ENCODE results near the gene BRME1. TPM values are rescaled to one million over a fixed set of nuclear protein-coding genes. Genes with fewer than 3 reads are reported as not detected.
"Not testable (repeated sequence)": the region's sequence is repeated elsewhere in the genome, so short reads cannot be mapped to it uniquely, and the experiment has no call there.

The BRME1 gene
- total RNA-seq, 2 experiments from 2014 or later: 6.9 to 7.3 TPM

DNA sequence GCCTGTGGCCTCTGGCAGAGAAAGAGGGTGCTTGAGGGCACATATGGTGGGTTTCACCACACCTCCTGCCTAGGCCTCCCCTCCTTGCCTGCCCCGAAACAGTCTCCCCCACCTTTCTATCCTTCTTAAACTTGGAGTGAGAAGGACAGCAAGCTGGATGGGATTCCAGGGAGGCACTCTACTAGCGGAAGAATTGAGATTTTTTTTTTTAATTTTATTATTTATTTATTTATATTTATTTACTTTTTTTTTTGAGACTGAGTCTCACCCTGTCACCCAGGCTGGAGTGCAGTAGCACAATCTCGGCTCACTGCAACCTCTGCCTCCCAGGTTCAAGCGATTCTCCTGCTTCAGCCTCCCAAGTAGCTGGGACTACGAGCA is 54.2 kb downstream of the BRME1 start:
- not testable (repeated sequence) for H3K9me3 Mint-ChIP-seq, H3K27me3 Mint-ChIP-seq, H3K36me3 Mint-ChIP-seq, DNase-seq, H3K4me3 Mint-ChIP-seq
- Mint-ChIP-seq H3K4me1 (peaks cover 12% of the 10 kb centered on the region), H3K27ac (peak overlapping the region; percentile 54)

- no peaks in the 10 kb centered on the region for H3K27me3 Mint-ChIP-seq
- peak; percentile 61 for DNase-seq
- peaks cover 18% of the 10 kb centered on the region for H3K4me1 Mint-ChIP-seq
- no peaks in the 10 kb centered on the region for H3K36me3 Mint-ChIP-seq
- peak overlapping the region; percentile 53 for H3K4me3 Mint-ChIP-seq
- peak overlapping the region; percentile 76 for H3K27ac Mint-ChIP-seq
- no peaks in the 10 kb centered on the region for H3K9me3 Mint-ChIP-seq
Observed at GRCh38 chr19:13850910-13851733, 54.8 kb downstream of the BRME1 start.

DNA sequence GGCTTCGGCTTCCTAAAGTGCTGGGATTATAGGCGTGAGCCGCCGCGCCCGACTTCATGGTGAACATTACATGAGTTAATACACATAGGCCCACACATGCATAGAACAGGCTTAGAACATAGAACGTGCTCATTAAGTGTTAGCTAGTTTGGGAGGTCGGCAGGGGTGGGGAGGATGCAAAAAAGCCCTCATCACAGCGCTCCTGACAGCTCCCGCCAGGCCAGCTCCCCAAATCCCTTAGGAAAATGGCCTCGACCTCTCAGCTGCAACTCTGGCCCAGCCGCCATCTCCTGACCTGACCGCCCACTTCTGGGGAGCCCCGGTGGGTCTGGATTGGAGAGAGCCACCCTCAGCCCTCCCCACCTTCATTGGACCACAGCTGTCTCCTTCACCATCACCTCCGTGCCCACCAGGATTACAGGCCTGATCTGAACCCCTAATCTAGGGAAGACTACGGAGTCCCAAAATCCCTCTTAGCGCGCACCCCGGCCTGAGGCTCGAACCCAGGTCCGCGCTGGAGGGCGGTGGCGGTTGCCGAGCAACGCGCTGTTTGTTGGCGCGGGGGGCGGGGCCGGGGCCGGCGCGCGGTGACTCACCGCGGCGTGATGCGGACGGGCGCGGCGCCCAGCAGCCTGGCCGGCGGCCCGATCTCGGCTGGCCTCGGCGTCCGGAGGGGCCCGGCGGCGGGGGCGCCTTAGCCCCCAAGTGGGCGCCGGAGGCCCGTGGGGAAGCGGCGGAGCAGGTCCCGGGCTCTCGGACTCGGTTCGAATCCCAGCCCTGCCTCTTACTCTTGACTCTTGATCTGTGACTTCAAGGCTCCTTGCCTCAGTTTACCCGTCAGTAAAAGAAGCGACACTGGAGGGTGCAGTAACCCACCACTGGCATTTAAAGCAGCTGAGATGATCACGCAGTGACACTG is 55.7 kb downstream of the BRME1 start:
- peak; percentile 83 for DNase-seq
- Mint-ChIP-seq H3K9me3 (no peaks in the 10 kb centered on the region), H3K27me3 (no peaks in the 10 kb centered on the region), H3K4me3 (peak overlapping the region; percentile 53), H3K36me3 (no peaks in the 10 kb centered on the region), H3K27ac (peak overlapping the region; percentile 76), H3K4me1 (peaks cover 22% of the 10 kb centered on the region)

DNA sequence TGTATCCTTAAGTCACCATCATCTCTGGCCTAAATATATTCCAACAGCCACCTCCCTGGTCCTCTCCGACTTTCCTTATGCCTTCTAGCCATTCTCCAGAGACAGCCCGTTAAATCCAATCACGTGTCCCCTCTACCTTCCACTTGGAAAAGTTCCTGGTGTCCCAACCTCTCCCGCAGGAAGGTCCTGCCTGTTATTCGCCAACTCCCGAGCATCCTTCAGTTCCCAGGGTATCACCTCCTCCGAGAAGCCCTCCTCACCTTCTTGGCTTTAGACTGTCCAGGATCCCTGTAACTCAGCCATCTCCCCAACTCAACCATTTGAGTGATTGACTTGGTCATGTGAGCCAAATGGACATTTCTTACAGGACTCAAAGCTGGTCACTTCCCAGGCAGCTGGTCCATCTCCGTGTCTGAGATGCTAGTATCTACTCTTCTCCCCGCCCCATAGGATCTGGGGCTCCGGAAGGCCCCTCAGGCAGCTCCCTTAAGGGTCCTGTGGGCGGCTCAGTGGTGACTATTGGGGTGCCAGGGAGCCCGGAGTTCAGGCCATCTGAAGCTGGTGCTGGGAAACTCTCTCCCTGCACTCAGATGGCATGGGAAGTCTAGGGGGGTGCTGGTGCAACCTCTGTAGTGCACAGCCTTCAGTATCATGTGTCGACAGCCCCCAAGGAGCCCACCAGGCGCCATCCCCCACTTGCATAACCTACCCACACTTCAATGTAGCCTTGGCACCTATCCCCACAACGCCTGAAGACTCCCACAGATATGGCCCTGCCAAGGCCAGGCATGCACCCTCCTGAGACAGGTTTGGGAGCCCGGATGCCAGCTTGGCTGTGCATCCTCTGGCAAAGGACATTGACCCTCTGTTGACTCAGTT is 56.9 kb downstream of the BRME1 start:
- Mint-ChIP-seq H3K9me3 (no peaks in the 10 kb centered on the region), H3K4me3 (no peak overlapping the region), H3K36me3 (no peaks in the 10 kb centered on the region), H3K27ac (peak overlapping the region; percentile 31), H3K27me3 (no peaks in the 10 kb centered on the region), H3K4me1 (peaks cover 32% of the 10 kb centered on the region)
- no peak for DNase-seq

DNA sequence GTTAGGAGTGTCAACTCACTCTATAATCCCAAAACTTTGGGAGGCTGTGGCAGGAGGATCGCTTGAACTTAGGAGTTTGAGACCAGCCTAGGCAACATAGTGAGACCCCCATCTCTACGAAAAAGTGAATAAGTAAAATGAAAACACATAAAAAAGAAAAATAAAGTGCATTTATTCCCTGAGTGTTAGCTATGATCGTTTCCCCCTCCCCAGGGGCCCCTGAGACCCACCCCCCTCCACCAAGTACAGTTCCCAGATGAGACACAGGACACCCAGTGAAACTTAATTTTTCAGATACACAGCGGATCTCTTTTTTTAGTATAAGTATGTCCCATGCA is 57.6 kb downstream of the BRME1 start:
- H3K36me3 Mint-ChIP-seq: no peaks in the 10 kb centered on the region
- H3K27me3 Mint-ChIP-seq: no peaks in the 10 kb centered on the region
- no peak for DNase-seq
- no peak overlapping the region for H3K4me3 Mint-ChIP-seq
- H3K9me3 Mint-ChIP-seq: no peaks in the 10 kb centered on the region
- H3K4me1 Mint-ChIP-seq: peaks cover 35% of the 10 kb centered on the region
- H3K27ac Mint-ChIP-seq: no peak overlapping the region

GRCh38 chr19:13847407-13848339 is 58.2 kb downstream of the BRME1 start:
- H3K4me3 Mint-ChIP-seq: peak overlapping the region; percentile 75
- no peaks in the 10 kb centered on the region for H3K36me3 Mint-ChIP-seq
- no peaks in the 10 kb centered on the region for H3K27me3 Mint-ChIP-seq
- H3K9me3 Mint-ChIP-seq: no peaks in the 10 kb centered on the region
- peak overlapping the region; percentile 98 for H3K27ac Mint-ChIP-seq
- peak; percentile 87 for DNase-seq
- peaks cover 37% of the 10 kb centered on the region for H3K4me1 Mint-ChIP-seq

- peaks cover 3% of the 10 kb centered on the region for H3K36me3 Mint-ChIP-seq
- peak overlapping the region; percentile 75 for H3K4me3 Mint-ChIP-seq
- H3K9me3 Mint-ChIP-seq: no peaks in the 10 kb centered on the region
- no peaks in the 10 kb centered on the region for H3K27me3 Mint-ChIP-seq
- H3K27ac Mint-ChIP-seq: peak overlapping the region; percentile 98
- DNase-seq: peak; percentile 99
- H3K4me1 Mint-ChIP-seq: peaks cover 37% of the 10 kb centered on the region
Observed at GRCh38 chr19:13846557-13847406, 59.1 kb downstream of the BRME1 start.

- peak overlapping the region; percentile 74 for H3K4me3 Mint-ChIP-seq
- H3K36me3 Mint-ChIP-seq: peaks cover 24% of the 10 kb centered on the region
- no peaks in the 10 kb centered on the region for H3K27me3 Mint-ChIP-seq
- no peak for DNase-seq
- peak overlapping the region; percentile 82 for H3K27ac Mint-ChIP-seq
- H3K9me3 Mint-ChIP-seq: no peaks in the 10 kb centered on the region
- H3K4me1 Mint-ChIP-seq: peaks cover 39% of the 10 kb centered on the region
Observed at GRCh38 chr19:13844130-13844631, 61.7 kb downstream of the BRME1 start.

DNA sequence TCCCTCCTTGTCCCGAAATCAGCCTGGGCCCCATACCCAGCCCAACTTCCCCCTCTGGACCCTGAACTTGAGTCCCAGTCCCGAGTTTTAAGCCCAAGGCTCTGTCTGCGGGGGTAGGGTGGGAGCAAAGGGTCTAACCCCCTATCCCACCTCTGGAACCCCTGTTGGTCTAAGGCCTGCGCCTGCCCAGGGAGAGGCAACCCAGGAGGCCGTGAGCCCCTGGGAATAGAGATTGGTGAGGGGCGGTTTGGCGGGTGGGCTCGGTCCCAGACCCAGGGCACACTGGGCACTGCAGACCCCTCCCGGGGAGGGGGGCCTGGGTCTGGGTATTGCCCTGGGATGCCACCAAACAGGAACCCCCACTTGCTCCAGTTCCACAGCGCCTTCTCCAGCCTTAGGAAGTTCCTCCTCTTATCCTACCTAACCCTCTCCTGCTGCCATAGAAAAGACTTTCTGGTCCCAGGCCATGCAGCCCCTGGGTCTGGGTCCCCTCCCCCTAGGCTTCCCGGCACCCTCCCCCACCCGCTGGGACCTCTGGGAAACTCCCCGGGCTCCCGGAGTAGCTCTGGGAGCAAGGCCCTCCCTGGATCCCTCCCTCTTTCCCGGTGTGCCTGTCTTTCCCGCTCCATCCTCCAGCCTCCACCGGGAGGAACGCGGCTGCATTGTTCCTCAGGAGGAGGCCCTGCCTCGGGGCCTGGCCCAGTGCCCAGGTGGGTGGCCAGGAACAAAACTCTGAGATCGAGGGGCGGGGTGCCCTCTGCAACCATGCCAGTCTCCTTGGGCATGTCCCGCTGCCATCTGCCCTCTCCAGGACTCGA is 62.6 kb downstream of the BRME1 start:
- Mint-ChIP-seq H3K4me1 (peaks cover 41% of the 10 kb centered on the region), H3K36me3 (peaks cover 32% of the 10 kb centered on the region)
- no peak for DNase-seq

GRCh38 chr19:13842291-13843103 is 63.4 kb downstream of the BRME1 start:
- Mint-ChIP-seq H3K36me3 (peaks cover 39% of the 10 kb centered on the region), H3K4me3 (peak overlapping the region; percentile 96), H3K9me3 (no peaks in the 10 kb centered on the region), H3K27me3 (no peaks in the 10 kb centered on the region), H3K4me1 (peaks cover 44% of the 10 kb centered on the region), H3K27ac (peak overlapping the region; percentile 95)
- DNase-seq: peak; percentile 75

More for the DNA sequence above, 62.6 kb downstream of the BRME1 start:
- H3K4me3 Mint-ChIP-seq: peak overlapping the region; percentile 90
- peak overlapping the region; percentile 95 for H3K27ac Mint-ChIP-seq
- no peaks in the 10 kb centered on the region for H3K27me3 Mint-ChIP-seq
- no peaks in the 10 kb centered on the region for H3K9me3 Mint-ChIP-seq

DNA sequence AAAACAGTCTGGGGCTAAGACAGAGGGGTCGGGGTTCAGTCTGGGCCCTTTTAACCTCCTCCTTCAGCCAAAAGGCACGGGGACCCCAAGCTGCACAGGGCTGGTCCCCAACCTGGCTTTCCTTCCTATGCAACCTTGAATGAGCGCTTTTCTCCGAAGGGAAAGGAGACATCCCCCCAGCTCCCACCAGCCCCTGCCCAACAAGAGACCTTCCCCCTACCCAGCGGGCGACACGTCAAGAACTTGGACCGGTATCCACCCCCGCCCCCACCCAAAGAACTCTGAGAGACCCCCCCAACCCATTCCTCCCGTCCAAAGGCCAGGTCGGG is 64.0 kb downstream of the BRME1 start:
- peaks cover 48% of the 10 kb centered on the region for H3K4me1 Mint-ChIP-seq
- DNase-seq: no peak
- H3K9me3 Mint-ChIP-seq: no peaks in the 10 kb centered on the region
- peaks cover 43% of the 10 kb centered on the region for H3K36me3 Mint-ChIP-seq
- H3K4me3 Mint-ChIP-seq: peak overlapping the region; percentile 96
- no peaks in the 10 kb centered on the region for H3K27me3 Mint-ChIP-seq
- peak overlapping the region; percentile 91 for H3K27ac Mint-ChIP-seq
